Globus pallidus (tissue), 1 donor: ENCODE data around the gene HMGCL.
"Not testable (repeated sequence)": the region's sequence is repeated elsewhere in the genome, so short reads cannot be mapped to it uniquely, and the experiment has no call there.

Source experiments
- DNase-seq: peaks from one replicate; pipeline ENCODE4 v3.0.0-alpha.2; 2015; ENCODE audit warnings: low spot score

HMGCL gene

GRCh38 chr1:23798662-23799142 lies 26.5 kb downstream of the HMGCL start:
- DNase-seq, result no peak

GRCh38 chr1:23797478-23798448 lies 27.5 kb downstream of the HMGCL start:
- no peak for DNase-seq

GRCh38 chr1:23796466-23797271 lies 28.6 kb downstream of the HMGCL start:
- no peak for DNase-seq

GRCh38 chr1:23795676-23796465 lies 29.4 kb downstream of the HMGCL start:
- DNase-seq, result no peak

GRCh38 chr1:23794732-23795182 lies 30.5 kb downstream of the HMGCL start:
- not testable (repeated sequence) for DNase-seq

GRCh38 chr1:23793861-23794731 lies 31.1 kb downstream of the HMGCL start:
- DNase-seq, result no peak

GRCh38 chr1:23793018-23793781 lies 32.0 kb downstream of the HMGCL start:
- no peak for DNase-seq

- no peak for DNase-seq
These were observed 32.9 kb downstream of the HMGCL start for GRCh38 chr1:23792151-23792945.

- no peak for DNase-seq
These were observed 33.6 kb downstream of the HMGCL start for GRCh38 chr1:23791516-23792047.

GRCh38 chr1:23790696-23791515 lies 34.3 kb downstream of the HMGCL start, which contains the start of gene LYPLA2:
TSS of gene LYPLA2 (plus strand) at chr1:23791145. CDS start at chr1:23792683, 1,538 bp downstream.
- DNase-seq, result peak; percentile 93

- no peak for DNase-seq
These were observed 36.5 kb downstream of the HMGCL start for GRCh38 chr1:23788695-23789094.

- no peak for DNase-seq
These were observed 37.5 kb downstream of the HMGCL start for GRCh38 chr1:23787701-23788100.

GRCh38 chr1:23784846-23785245 lies 40.4 kb downstream of the HMGCL start:
- DNase-seq, result no peak

- not testable (repeated sequence) for DNase-seq
These were observed 42.1 kb downstream of the HMGCL start for GRCh38 chr1:23783141-23783540.

GRCh38 chr1:23779826-23780371 lies 45.3 kb downstream of the HMGCL start:
- no peak for DNase-seq

- DNase-seq, result peak; percentile 78
These were observed 47.0 kb downstream of the HMGCL start, which contains the start of gene PITHD1 for GRCh38 chr1:23777979-23778814. TSS of gene PITHD1 (plus strand) at chr1:23778418. CDS start at chr1:23778516, 98 bp downstream.
